Esophagus muscularis mucosa (tissue), 3 donors: ENCODE data around the gene CGB3.

Source experiments
- POLR2AphosphoS5 ChIP-seq, 2 donors: sonication (generic); formaldehyde crosslinking; IDR thresholded peaks; one replicate each; pipeline ENCODE4 v1.6.1; 2017; ENCODE audit warnings: antibody characterized with exemption in 2 of 2
- TF ChIP-seq, protein P1 (sequence below), 3 experiments: fragments of 200-600 bp in 2 of 3; fragments of 450-650 bp in 1 of 3; sonication (generic) in 2 of 3; IDR thresholded peaks; one replicate each; pipeline ENCODE4 v1.5.1; 2017 to 2019; ENCODE audit warnings: antibody characterized with exemption in 3 of 3, mild to moderate bottlenecking in 2 of 3, moderate library complexity in 1 of 3

DNA sequence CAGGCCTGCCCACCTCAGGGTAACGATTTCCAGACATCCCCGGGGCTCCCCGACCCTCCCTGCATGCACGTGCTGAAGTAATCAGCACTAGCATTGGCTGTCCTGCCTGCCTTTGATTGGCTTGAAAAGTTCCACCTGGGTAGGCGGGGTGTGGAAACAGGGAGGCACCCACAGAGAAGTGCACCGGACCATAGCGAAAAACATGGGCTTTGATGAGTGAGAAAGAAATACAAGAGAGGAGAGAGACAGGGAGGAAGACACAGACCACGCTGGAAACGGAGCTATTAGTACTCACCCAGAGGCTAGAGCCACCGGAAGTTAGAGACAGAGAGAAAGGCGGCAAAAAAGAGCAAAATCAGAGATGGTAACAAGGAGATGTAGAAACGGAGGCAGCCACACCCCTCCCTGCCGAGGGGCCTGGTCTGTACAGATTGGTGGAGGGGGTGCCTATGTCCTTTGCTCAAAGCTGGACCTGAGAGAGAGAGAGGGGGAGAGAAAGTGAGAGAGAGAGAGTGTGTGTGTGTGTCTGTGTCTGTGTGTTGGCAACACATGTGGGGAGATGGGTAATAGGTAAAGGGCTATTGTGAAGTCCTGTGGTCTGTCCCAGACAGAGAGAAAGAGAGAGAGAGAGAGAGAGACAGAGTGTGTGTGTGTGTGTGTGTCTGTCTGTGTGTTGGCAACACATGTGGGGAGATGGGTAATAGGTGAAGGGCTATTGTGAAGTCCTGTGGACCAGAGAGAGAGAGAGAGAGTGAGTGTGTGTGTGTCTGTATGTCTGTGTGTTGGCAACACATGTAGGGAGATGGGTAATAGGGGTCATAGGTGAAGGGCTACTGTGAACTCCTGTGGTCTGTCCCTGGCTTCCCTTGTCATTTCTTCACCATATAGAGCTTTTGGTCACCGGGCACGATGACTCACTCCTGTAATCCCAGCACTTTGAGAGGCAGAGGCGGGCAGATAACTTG, 2.9 kb downstream of the CGB3 start:
- TF ChIP-seq, protein P1, sequence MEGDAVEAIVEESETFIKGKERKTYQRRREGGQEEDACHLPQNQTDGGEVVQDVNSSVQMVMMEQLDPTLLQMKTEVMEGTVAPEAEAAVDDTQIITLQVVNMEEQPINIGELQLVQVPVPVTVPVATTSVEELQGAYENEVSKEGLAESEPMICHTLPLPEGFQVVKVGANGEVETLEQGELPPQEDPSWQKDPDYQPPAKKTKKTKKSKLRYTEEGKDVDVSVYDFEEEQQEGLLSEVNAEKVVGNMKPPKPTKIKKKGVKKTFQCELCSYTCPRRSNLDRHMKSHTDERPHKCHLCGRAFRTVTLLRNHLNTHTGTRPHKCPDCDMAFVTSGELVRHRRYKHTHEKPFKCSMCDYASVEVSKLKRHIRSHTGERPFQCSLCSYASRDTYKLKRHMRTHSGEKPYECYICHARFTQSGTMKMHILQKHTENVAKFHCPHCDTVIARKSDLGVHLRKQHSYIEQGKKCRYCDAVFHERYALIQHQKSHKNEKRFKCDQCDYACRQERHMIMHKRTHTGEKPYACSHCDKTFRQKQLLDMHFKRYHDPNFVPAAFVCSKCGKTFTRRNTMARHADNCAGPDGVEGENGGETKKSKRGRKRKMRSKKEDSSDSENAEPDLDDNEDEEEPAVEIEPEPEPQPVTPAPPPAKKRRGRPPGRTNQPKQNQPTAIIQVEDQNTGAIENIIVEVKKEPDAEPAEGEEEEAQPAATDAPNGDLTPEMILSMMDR (IDR thresholded peaks at IDR 0.05) = no peak
- no peak for TF ChIP-seq POLR2AphosphoS5 (IDR thresholded peaks at IDR 0.05)
